HCT116 (cell line): Measurements from ENCODE around the gene SEMA5A. TPM values are rescaled to one million over a fixed set of nuclear protein-coding genes. Genes with fewer than 3 reads are reported as not detected.

Source experiments
- ATAC-seq: fragments of 200-7000 bp; cut with Tn5 transposase; 2 replicates; pipeline ENCODE4 v1.9.1; 2020; ENCODE audit warnings: mild to moderate bottlenecking, moderate library complexity
- BruUV-seq: library from RNA; stranded (reverse); fragments of 400-500 nt; replicated peaks from 2 replicates; lab custom pipeline; 2021; lab: Mats Ljungman, UMichigan
- CTCF ChIA-PET: fragments of 300-600 bp; sonication (Branson Sonifier 250); formaldehyde crosslinking; loops from one replicate; lab custom pipeline; 2021; ENCODE audit warnings: antibody characterized with exemption; lab: Charles Lee
- POLR2A ChIA-PET: fragments of 300-600, 350-600 bp; sonication (Branson Sonifier 250); formaldehyde crosslinking; loops from one replicate; lab custom pipeline; 2021; ENCODE audit warnings: antibody characterized with exemption; lab: Charles Lee
- RAD21 ChIA-PET, 2 experiments: fragments of 300-600 bp; sonication (Branson Sonifier 250); formaldehyde crosslinking; loops; one replicate each; lab custom pipeline; 2023; ENCODE audit warnings: low total read pairs in 2 of 2; ENCODE audit not compliant: uncharacterized antibody in 2 of 2, unreplicated experiment in 2 of 2, low non-redundant PET in 1 of 2; lab: Charles Lee
- DNase-seq: peaks from one replicate; pipeline ENCODE4 v3.0.0-alpha.2; 2010; ENCODE audit warnings: low read depth, low spot score
- H2AFZ ChIP-seq: fragments of 200-600 bp; shearing (Covaris generic), sonication (generic); 2 replicates; pipeline ENCODE4 v1.6.1; 2017; ENCODE audit warnings: low read depth, mixed run types, mixed read lengths, antibody characterized with exemption, low read length; ENCODE audit not compliant: poor library complexity, severe bottlenecking
- H3K27ac ChIP-seq: 2 replicates; pipeline ENCODE4 v1.5.1; 2012; ENCODE audit warnings: low read depth, low read length
- H3K27me3 ChIP-seq: fragments of 200-600 bp; sonication (generic); 2 replicates; pipeline ENCODE4 v1.6.1; 2016; ENCODE audit warnings: mixed run types, low read length, mixed read lengths; ENCODE audit not compliant: insufficient read depth
- H3K36me3 ChIP-seq, 2 experiments: fragments of 200-500 bp in 1 of 2; fragments of 200-600 bp in 1 of 2; sonication (Bioruptor generic) in 1 of 2; sonication (generic) in 1 of 2; 2 replicates each; pipeline versions ENCODE4 v1.5.1 to v1.6.1; 2014 to 2016; ENCODE audit warnings: low read length in 2 of 2, inconsistent platforms in 1 of 2, mixed read lengths in 1 of 2, mixed run types in 1 of 2; ENCODE audit not compliant: insufficient read depth in 2 of 2, control insufficient read depth in 1 of 2
- H3K4me1 ChIP-seq, 2 experiments: fragments of 200-600 bp in 1 of 2; sonication (generic) in 1 of 2; 2 replicates each; pipeline versions ENCODE4 v1.5.1 to v1.6.1; 2012 to 2017; ENCODE audit warnings: low read length in 2 of 2, inconsistent platforms in 1 of 2, mild to moderate bottlenecking in 1 of 2, mixed read lengths in 1 of 2, mixed run types in 1 of 2, moderate library complexity in 1 of 2; ENCODE audit not compliant: insufficient read depth in 2 of 2, control insufficient read depth in 1 of 2
- H3K4me2 ChIP-seq: fragments of 200-600 bp; sonication (generic); 2 replicates; pipeline ENCODE4 v1.6.1; 2017; ENCODE audit warnings: mixed run types, low read length, mixed read lengths
- H3K4me3 ChIP-seq, 2 experiments: fragments of 200-600 bp in 1 of 2; sonication (generic) in 1 of 2; replicated peaks in 1 of 2; 2 replicates each; pipeline ENCODE4 v1.5.1; 2011 to 2016; ENCODE audit warnings: low read length in 2 of 2, control low read depth in 1 of 2, low read depth in 1 of 2, mild to moderate bottlenecking in 1 of 2, mixed read lengths in 1 of 2, mixed run types in 1 of 2
- H3K79me2 ChIP-seq: fragments of 200-600 bp; sonication (generic); 2 replicates; pipeline ENCODE4 v1.6.1; 2017; ENCODE audit warnings: mild to moderate bottlenecking, mixed run types, low read length, moderate library complexity, mixed read lengths; ENCODE audit not compliant: insufficient read depth
- H3K9ac ChIP-seq: fragments of 200-600 bp; sonication (generic); 2 replicates; pipeline ENCODE4 v1.6.1; 2016; ENCODE audit warnings: low read length, mixed read lengths
- H3K9me2 ChIP-seq: fragments of 200-600 bp; sonication (generic), shearing (Covaris generic); 2 replicates; pipeline ENCODE4 v1.6.1; 2017; ENCODE audit warnings: mixed run types, mild to moderate bottlenecking, moderate library complexity; ENCODE audit not compliant: insufficient read depth
- H3K9me3 ChIP-seq, 2 experiments: fragments of 200-500 bp in 1 of 2; fragments of 200-600 bp in 1 of 2; sonication (Bioruptor generic) in 1 of 2; sonication (generic) in 1 of 2; 2 replicates each; pipeline ENCODE4 v1.6.1; 2014 to 2017; ENCODE audit warnings: low read length in 2 of 2, mixed read lengths in 2 of 2, inconsistent platforms in 1 of 2, low read depth in 1 of 2, mild to moderate bottlenecking in 1 of 2, mixed run types in 1 of 2, moderate library complexity in 1 of 2; ENCODE audit not compliant: control insufficient read depth in 1 of 2, insufficient read depth in 1 of 2
- H4K20me1 ChIP-seq: fragments of 200-600 bp; sonication (generic), shearing (Covaris generic); 2 replicates; pipeline ENCODE4 v1.6.1; 2017; ENCODE audit warnings: mixed run types, mild to moderate bottlenecking, moderate library complexity; ENCODE audit not compliant: insufficient read depth
- ATF3 ChIP-seq: IDR thresholded peaks from 2 replicates; pipeline ENCODE4 v1.6.1; 2012
- CBX3 ChIP-seq: IDR thresholded peaks from 2 replicates; pipeline ENCODE4 v1.6.1; 2012; ENCODE audit warnings: low read depth
- EGR1 ChIP-seq: IDR thresholded peaks from 2 replicates; pipeline ENCODE4 v1.6.1; 2012; ENCODE audit warnings: low read depth
- ELF1 ChIP-seq: IDR thresholded peaks from 2 replicates; pipeline ENCODE4 v1.6.1; 2012; ENCODE audit warnings: low read depth, borderline replicate concordance
- EZH2 ChIP-seq: fragments of 200-600 bp; sonication (generic); IDR thresholded peaks from 2 replicates; pipeline ENCODE4 v1.6.1; 2017; ENCODE audit warnings: antibody characterized with exemption, mixed run types
- EZH2phosphoT487 ChIP-seq: fragments of 200-600 bp; IDR thresholded peaks from 2 replicates; pipeline ENCODE4 v1.6.1; 2018; ENCODE audit warnings: antibody characterized with exemption, borderline replicate concordance
- FOSL1 ChIP-seq: IDR thresholded peaks from 2 replicates; pipeline ENCODE4 v1.6.1; 2012; ENCODE audit warnings: low read depth
- JUND ChIP-seq: IDR thresholded peaks from 2 replicates; pipeline ENCODE4 v1.6.1; 2012
- MAX ChIP-seq: IDR thresholded peaks from 2 replicates; pipeline ENCODE4 v1.6.1; 2012
- POLR2A ChIP-seq: IDR thresholded peaks from 2 replicates; pipeline ENCODE4 v1.7.0; 2011; ENCODE audit warnings: borderline replicate concordance; ENCODE audit not compliant: insufficient read depth, insufficient read length; ENCODE audit errors: extremely low read depth
- POLR2AphosphoS5 ChIP-seq: IDR thresholded peaks from 2 replicates; pipeline ENCODE4 v1.6.1; 2011; ENCODE audit warnings: mild to moderate bottlenecking, low read depth, low read length, moderate library complexity
- RAD21 ChIP-seq: IDR thresholded peaks from 2 replicates; pipeline ENCODE4 v1.6.1; 2012; ENCODE audit warnings: low read depth, mild to moderate bottlenecking
- REST ChIP-seq: IDR thresholded peaks from 2 replicates; pipeline ENCODE4 v1.6.1; 2012; ENCODE audit warnings: low read depth
- SIN3A ChIP-seq: IDR thresholded peaks from 2 replicates; pipeline ENCODE4 v1.6.1; 2012; ENCODE audit warnings: low read depth
- SRF ChIP-seq: IDR thresholded peaks from 2 replicates; pipeline ENCODE4 v1.6.1; 2012; ENCODE audit warnings: low read depth
- TCF7L2 ChIP-seq: IDR thresholded peaks from 2 replicates; pipeline ENCODE4 v1.7.0; 2011; ENCODE audit warnings: borderline replicate concordance, inconsistent platforms; ENCODE audit not compliant: insufficient read depth, insufficient read length; ENCODE audit errors: extremely low read depth
- YY1 ChIP-seq: IDR thresholded peaks from 2 replicates; pipeline ENCODE4 v1.6.1; 2011; ENCODE audit warnings: low read length, low read depth, moderate library complexity, mild to moderate bottlenecking; ENCODE audit not compliant: insufficient replicate concordance; ENCODE audit errors: extremely low read depth
- ZBTB33 ChIP-seq: IDR thresholded peaks from 2 replicates; pipeline ENCODE4 v1.6.1; 2011; ENCODE audit warnings: mild to moderate bottlenecking, low read length, moderate library complexity; ENCODE audit not compliant: insufficient replicate concordance; ENCODE audit errors: extremely low read depth
- ZFX ChIP-seq: fragments of 450-650 bp; IDR thresholded peaks from 2 replicates; pipeline ENCODE4 v1.6.1; 2017
- ZNF274 ChIP-seq: fragments of 200-500 bp; sonication (Bioruptor generic); IDR thresholded peaks from 2 replicates; pipeline ENCODE4 v1.6.1; 2014; ENCODE audit warnings: mild to moderate bottlenecking, low read depth, low read length, inconsistent platforms
- intact Hi-C: fragments of 100-400 bp; cut with micrococcal nuclease; formaldehyde crosslinking; loops from 2 replicates; pipeline ENCODE4 v1.10.0; 2022
- total RNA-seq: library from RNA; stranded (reverse); gene quantifications from one replicate; pipeline ENCODE4 v1.2.1, GENCODE V29; 2021; ENCODE audit not compliant: unreplicated experiment

Gene SEMA5A
- total RNA-seq, 1 experiment from 2014 or later, result 0.02 TPM

GRCh38 chr5:9430306-9430705 lies 115.6 kb downstream of the SEMA5A start:
- Histone ChIP-seq H3K4me3 (no peak overlapping the region), H4K20me1 (no peaks in the 10 kb centered on the region), H3K9me3 (peaks cover 0 to 9% of the 10 kb centered on the region in 2 experiments; a peak in 2 of 4 replicates), H2AFZ (no peak overlapping the region), H3K36me3 (no peaks in the 10 kb centered on the region), H3K79me2 (no peaks in the 10 kb centered on the region), H3K27me3 (no peaks in the 10 kb centered on the region), H3K4me1 (no peaks in the 10 kb centered on the region), H3K9ac (no peak overlapping the region), H3K27ac (no peak overlapping the region), H3K4me2 (no peak overlapping the region), H3K9me2 (no peaks in the 10 kb centered on the region)
- no peak for TF ChIP-seq FOSL1
- TF ChIP-seq EZH2, result no peak
- no peak for TF ChIP-seq SIN3A
- no peak for TF ChIP-seq TCF7L2
- no peak for TF ChIP-seq EZH2phosphoT487
- TF ChIP-seq POLR2A, result no peak
- no peak for TF ChIP-seq ZFX
- TF ChIP-seq EGR1, result no peak
- no peak for TF ChIP-seq CBX3
- no peak for TF ChIP-seq POLR2AphosphoS5
- no peak for TF ChIP-seq ZNF274
- TF ChIP-seq ATF3, result no peak
- no peak for TF ChIP-seq JUND
- TF ChIP-seq REST, result no peak
- TF ChIP-seq ELF1, result no peak
- TF ChIP-seq MAX, result no peak
- TF ChIP-seq RAD21, result no peak
- no peak for TF ChIP-seq ZBTB33
- no peak for TF ChIP-seq SRF
- no peak for TF ChIP-seq YY1
- RAD21 ChIA-PET, result no interaction called here
- intact Hi-C loops, result no loop called here
- DNase-seq, result no peak
- CTCF ChIA-PET, result no interaction called here
- POLR2A ChIA-PET, result no interaction called here
- ATAC-seq, result no peak
- no TSS peak for BruUV-seq
